RWPE2 (cell line): ENCODE measurements around the gene GMDS.

ENCODE experiments used
- ATAC-seq: fragments of 200-7000 bp; cut with Tn5 transposase; 3 replicates; pipeline ENCODE4 v1.9.1; 2021; ENCODE audit warnings: low read depth
- DNase-seq: peaks from one replicate; pipeline ENCODE4 v3.0.0-alpha.2; 2020; ENCODE audit warnings: low spot score
- H3K27ac ChIP-seq: fragments of 450-650 bp; 2 replicates; pipeline ENCODE4 v1.5.1; 2017; ENCODE audit warnings: mild to moderate bottlenecking; ENCODE audit not compliant: poor library complexity, severe bottlenecking
- H3K27me3 ChIP-seq: fragments of 250-450 bp; sonication (Bioruptor Pico); 2 replicates; pipeline ENCODE4 v1.5.1; 2021; ENCODE audit warnings: mild to moderate bottlenecking, moderate library complexity; ENCODE audit not compliant: insufficient read depth, poor library complexity, severe bottlenecking
- H3K36me3 ChIP-seq: fragments of 250-450 bp; sonication (Bioruptor Pico); 2 replicates; pipeline ENCODE4 v1.5.1; 2020; ENCODE audit warnings: low read depth, mild to moderate bottlenecking, moderate library complexity
- H3K4me1 ChIP-seq: fragments of 250-450 bp; sonication (Bioruptor Pico); 2 replicates; pipeline ENCODE4 v1.5.1; 2021; ENCODE audit warnings: mild to moderate bottlenecking, moderate library complexity; ENCODE audit not compliant: insufficient read depth, poor library complexity, severe bottlenecking
- H3K4me3 ChIP-seq: fragments of 250-450 bp; sonication (Bioruptor Pico); 2 replicates; pipeline ENCODE4 v1.5.1; 2021; ENCODE audit warnings: mild to moderate bottlenecking, moderate library complexity; ENCODE audit not compliant: severe bottlenecking
- H3K9me3 ChIP-seq: fragments of 250-450 bp; sonication (Bioruptor Pico); 2 replicates; pipeline ENCODE4 v1.5.1; 2021; ENCODE audit warnings: mild to moderate bottlenecking, moderate library complexity; ENCODE audit not compliant: severe bottlenecking
- TF ChIP-seq, protein P1 (sequence below): fragments of 450-650 bp; IDR thresholded peaks from one replicate; pipeline ENCODE4 v1.5.1; 2017; ENCODE audit warnings: mild to moderate bottlenecking, moderate library complexity; ENCODE audit not compliant: poor library complexity, severe bottlenecking

GMDS gene

DNA sequence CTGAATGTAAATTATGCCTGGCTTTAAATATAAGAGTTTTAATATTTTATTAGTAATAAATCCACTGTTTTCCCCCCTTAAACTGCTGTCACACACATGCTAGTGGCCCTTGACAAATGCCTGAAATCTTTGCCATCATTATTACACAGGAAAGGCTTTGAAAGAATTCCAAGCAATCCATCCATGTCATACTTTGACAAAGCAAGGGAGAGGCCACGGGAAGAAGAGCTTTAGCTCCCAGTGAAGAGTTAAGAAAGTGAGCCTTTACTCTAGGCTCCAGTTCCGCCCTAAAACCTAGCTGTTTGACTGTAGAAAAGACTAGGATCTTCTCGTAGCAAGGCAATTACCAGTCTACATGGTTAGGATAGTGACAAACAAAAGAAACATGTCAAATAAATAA is 147.9 kb downstream of the GMDS start:
- Histone ChIP-seq H3K36me3 (no peaks in the 10 kb centered on the region), H3K27me3 (no peaks in the 10 kb centered on the region), H3K4me3 (no peak overlapping the region), H3K27ac (no peak overlapping the region), H3K4me1 (no peaks in the 10 kb centered on the region), H3K9me3 (no peaks in the 10 kb centered on the region)
- DNase-seq (no peak), ATAC-seq (no peak)
- TF ChIP-seq, protein P1, sequence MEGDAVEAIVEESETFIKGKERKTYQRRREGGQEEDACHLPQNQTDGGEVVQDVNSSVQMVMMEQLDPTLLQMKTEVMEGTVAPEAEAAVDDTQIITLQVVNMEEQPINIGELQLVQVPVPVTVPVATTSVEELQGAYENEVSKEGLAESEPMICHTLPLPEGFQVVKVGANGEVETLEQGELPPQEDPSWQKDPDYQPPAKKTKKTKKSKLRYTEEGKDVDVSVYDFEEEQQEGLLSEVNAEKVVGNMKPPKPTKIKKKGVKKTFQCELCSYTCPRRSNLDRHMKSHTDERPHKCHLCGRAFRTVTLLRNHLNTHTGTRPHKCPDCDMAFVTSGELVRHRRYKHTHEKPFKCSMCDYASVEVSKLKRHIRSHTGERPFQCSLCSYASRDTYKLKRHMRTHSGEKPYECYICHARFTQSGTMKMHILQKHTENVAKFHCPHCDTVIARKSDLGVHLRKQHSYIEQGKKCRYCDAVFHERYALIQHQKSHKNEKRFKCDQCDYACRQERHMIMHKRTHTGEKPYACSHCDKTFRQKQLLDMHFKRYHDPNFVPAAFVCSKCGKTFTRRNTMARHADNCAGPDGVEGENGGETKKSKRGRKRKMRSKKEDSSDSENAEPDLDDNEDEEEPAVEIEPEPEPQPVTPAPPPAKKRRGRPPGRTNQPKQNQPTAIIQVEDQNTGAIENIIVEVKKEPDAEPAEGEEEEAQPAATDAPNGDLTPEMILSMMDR: no peak

DNA sequence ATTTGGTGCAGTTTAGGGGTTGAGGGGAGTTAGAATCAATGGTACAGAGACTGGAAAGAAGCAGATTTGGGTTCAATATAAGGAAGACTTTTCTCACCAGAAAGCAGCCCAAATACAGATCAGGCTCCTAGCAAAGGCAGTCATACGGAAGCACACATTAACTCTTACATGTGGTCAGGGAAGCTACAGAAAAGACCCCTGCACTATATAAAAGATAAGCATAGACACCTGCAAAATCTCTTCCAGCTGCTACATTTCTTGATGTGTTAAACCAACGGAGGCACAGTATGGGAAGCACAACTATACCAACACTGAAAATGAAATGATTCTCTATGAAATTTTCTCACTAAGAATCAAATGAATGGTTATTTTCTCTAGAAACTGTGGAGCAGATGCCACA is 150.8 kb downstream of the GMDS start:
- Histone ChIP-seq H3K9me3 (no peaks in the 10 kb centered on the region), H3K27me3 (no peaks in the 10 kb centered on the region), H3K27ac (no peak overlapping the region), H3K36me3 (no peaks in the 10 kb centered on the region), H3K4me1 (no peaks in the 10 kb centered on the region), H3K4me3 (no peak overlapping the region)
- DNase-seq (no peak), ATAC-seq (no peak)
- TF ChIP-seq, protein P1: no peak

DNA sequence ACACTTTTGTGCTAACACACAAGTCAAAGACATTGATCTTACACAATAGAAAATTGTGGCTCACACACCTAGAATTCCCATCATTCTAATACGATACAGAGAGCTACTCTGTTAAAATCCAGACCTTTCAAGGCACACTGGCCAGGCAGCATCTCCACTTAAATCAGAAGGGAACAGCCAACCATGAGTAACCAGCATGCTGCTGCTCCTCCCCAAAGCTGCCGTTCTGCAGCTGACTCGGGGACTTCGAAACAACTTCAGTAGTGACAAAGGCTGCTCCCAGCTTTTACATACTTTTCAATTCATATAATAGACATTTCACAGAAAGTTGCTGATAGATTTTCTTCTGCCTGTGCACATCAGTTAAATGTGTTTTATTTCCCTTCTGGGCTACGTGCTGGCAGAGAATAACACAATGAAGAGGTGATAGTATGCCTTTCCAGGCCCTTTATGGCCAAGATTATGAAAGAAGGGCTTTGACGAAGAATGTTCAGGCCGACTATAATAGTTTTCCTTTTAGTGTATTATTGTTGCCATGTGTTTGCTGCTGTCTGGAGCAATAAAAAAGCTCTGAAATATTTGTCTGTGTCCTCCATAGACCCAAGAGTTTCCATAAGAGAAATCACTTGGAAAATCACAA is 159.0 kb downstream of the GMDS start:
- ATAC-seq: no peak
- no peak overlapping the region for H3K4me3 ChIP-seq

DNA sequence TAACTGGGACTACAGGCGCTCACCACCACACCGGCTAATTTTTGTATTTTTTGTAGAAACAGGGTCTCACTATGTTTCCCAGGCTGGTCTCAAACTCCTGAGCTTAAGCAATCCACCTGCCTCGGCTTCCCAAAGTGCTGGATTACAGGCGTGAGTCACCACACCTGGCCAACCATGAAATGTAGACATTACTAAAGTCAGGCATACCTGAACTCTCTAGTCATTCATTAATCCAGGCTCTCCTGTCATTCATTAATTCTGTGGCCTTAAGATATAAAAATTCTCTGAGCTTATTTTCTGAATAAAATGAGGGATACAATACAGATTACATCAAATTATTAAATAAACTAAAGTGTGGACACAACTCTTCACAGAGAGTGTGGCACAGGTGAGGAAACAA is 159.7 kb downstream of the GMDS start:
- ATAC-seq: no peak
- DNase-seq: no peak
- TF ChIP-seq, protein P1: no peak
- Histone ChIP-seq H3K4me3 (no peak overlapping the region), H3K4me1 (no peaks in the 10 kb centered on the region), H3K27me3 (no peaks in the 10 kb centered on the region), H3K27ac (no peak overlapping the region), H3K36me3 (no peaks in the 10 kb centered on the region), H3K9me3 (no peaks in the 10 kb centered on the region)

More for the DNA sequence above, 159.0 kb downstream of the GMDS start:
- Histone ChIP-seq H3K36me3 (no peaks in the 10 kb centered on the region), H3K9me3 (no peaks in the 10 kb centered on the region), H3K4me1 (no peaks in the 10 kb centered on the region), H3K27ac (no peak overlapping the region), H3K27me3 (no peaks in the 10 kb centered on the region)
- TF ChIP-seq, protein P1: no peak
- DNase-seq: no peak
